GM12878 (cell line): ENCODE data around the gene MTCL3.

Experiments used
- CTCF ChIP-seq, 3 experiments: IDR thresholded peaks in 2 of 3; conservative IDR thresholded peaks in 1 of 3; 2 replicates each; pipeline ENCODE4 v1.5.1; 2011; ENCODE audit warnings: low read depth in 3 of 3, low read length in 3 of 3, mild to moderate bottlenecking in 3 of 3, control low read depth in 2 of 3, moderate library complexity in 2 of 3, inconsistent platforms in 1 of 3, mixed read lengths in 1 of 3; ENCODE audit not compliant: control insufficient read depth in 2 of 3, insufficient read depth in 1 of 3; ENCODE audit errors: extremely low read depth in 1 of 3
- ESRRA ChIP-seq: IDR thresholded peaks from 2 replicates; pipeline ENCODE4 v1.6.1; 2012; ENCODE audit warnings: mild to moderate bottlenecking, low read length, improper control_type of control experiment
- IRF3 ChIP-seq: fragments of 450-650 bp; IDR thresholded peaks from 2 replicates; pipeline ENCODE4 v1.6.1; 2014; ENCODE audit warnings: mild to moderate bottlenecking
- MYC ChIP-seq: IDR thresholded peaks from 2 replicates; pipeline ENCODE4 v1.6.1; 2011; ENCODE audit warnings: mild to moderate bottlenecking, low read length, moderate library complexity, inconsistent platforms; ENCODE audit not compliant: insufficient read depth, insufficient replicate concordance, insufficient read length, severe bottlenecking
- POLR2A ChIP-seq: IDR thresholded peaks from 2 replicates; pipeline ENCODE4 v1.6.1; 2011; ENCODE audit warnings: low read depth, mild to moderate bottlenecking, low read length
- POLR2AphosphoS5 ChIP-seq: IDR thresholded peaks from 2 replicates; pipeline ENCODE4 v1.6.1; 2011; ENCODE audit warnings: mild to moderate bottlenecking, low read length, inconsistent platforms
- RCOR1 ChIP-seq: conservative IDR thresholded peaks from 2 replicates; pipeline ENCODE4 v1.6.1; 2012; ENCODE audit warnings: low read depth, low read length, improper control_type of control experiment
- SMC3 ChIP-seq: IDR thresholded peaks from 2 replicates; pipeline ENCODE4 v1.6.1; 2011; ENCODE audit warnings: low read length, improper control_type of control experiment, borderline replicate concordance
- YBX1 ChIP-seq: fragments of 450-650 bp; IDR thresholded peaks from 2 replicates; pipeline ENCODE4 v1.6.1; 2016; ENCODE audit warnings: antibody characterized with exemption
- ZBTB40 ChIP-seq: fragments of 450-650 bp; IDR thresholded peaks from 2 replicates; pipeline ENCODE4 v1.6.1; 2016; ENCODE audit warnings: mild to moderate bottlenecking, moderate library complexity, borderline replicate concordance

- TF ChIP-seq CTCF (IDR thresholded peaks at IDR 0.05 in 2 of 3, conservative IDR thresholded peaks at IDR 0.05 in 1 of 3; ENCODE audit: control insufficient read depth in 2 of 3, extremely low read depth in 1 of 3, insufficient read depth in 1 of 3, low read depth in 3 of 3, low read length in 3 of 3): no peak
- no peak for TF ChIP-seq MYC
- no peak for TF ChIP-seq IRF3
- no peak for TF ChIP-seq POLR2A
- no peak for TF ChIP-seq POLR2AphosphoS5
- TF ChIP-seq YBX1: no peak
- TF ChIP-seq ESRRA: no peak
- TF ChIP-seq SMC3: no peak
- no peak for TF ChIP-seq ZBTB40
- no peak for TF ChIP-seq RCOR1
Observed at GRCh38 chr6:127564761-127565160, 45.6 kb upstream of the MTCL3 start.
